Measurements from ENCODE around the gene CHIT1. TPM values are rescaled to one million over a fixed set of nuclear protein-coding genes. Genes with fewer than 3 reads are reported as not detected.

The CHIT1 gene
- total RNA-seq, 1 donor from 2014 or later = not detected

DNA sequence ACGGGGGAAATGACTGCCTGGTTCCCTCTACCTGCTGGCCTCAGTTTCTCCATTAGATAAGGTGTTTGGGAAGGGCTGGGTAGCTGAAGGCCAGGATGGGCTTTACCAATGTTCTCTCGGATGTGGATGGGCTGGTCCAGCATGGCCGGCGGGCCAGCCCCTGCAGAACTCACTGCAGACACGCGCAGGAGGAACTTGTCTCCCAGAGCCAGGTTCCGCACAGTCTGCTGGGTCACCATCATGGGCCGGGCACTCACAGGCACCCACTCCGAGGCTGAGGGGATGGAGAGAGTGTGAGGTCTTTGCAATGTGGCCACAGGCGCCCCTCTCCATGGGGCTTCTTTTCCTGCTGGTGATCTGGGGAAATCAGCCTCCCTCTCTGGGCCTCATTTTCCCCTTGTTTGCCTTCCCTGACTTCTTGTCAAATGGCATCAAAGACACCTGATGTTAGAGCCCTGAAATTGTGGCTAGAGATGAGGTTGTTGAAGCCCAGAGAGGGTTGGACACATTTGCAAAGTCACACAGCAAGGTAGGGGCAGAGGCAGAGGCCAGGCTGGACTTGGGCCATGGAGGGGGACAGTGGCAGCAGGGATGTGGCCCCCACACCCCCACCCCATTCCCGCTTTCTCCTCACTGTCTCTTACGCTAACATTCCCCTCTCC lies 55.0 kb downstream of the CHIT1 start:
- no peak overlapping the region for H3K27ac ChIP-seq
- no peaks in the 10 kb centered on the region for H3K9me3 ChIP-seq
- H3K4me1 ChIP-seq = no peaks in the 10 kb centered on the region
- TF ChIP-seq, protein P1, sequence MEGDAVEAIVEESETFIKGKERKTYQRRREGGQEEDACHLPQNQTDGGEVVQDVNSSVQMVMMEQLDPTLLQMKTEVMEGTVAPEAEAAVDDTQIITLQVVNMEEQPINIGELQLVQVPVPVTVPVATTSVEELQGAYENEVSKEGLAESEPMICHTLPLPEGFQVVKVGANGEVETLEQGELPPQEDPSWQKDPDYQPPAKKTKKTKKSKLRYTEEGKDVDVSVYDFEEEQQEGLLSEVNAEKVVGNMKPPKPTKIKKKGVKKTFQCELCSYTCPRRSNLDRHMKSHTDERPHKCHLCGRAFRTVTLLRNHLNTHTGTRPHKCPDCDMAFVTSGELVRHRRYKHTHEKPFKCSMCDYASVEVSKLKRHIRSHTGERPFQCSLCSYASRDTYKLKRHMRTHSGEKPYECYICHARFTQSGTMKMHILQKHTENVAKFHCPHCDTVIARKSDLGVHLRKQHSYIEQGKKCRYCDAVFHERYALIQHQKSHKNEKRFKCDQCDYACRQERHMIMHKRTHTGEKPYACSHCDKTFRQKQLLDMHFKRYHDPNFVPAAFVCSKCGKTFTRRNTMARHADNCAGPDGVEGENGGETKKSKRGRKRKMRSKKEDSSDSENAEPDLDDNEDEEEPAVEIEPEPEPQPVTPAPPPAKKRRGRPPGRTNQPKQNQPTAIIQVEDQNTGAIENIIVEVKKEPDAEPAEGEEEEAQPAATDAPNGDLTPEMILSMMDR (IDR thresholded peaks at IDR 0.05) = no peak
- intact Hi-C loops (cut with DNase I) = no loop called here
- no peak overlapping the region for H3K4me3 ChIP-seq
- H3K27me3 ChIP-seq = no peaks in the 10 kb centered on the region
- no peaks in the 10 kb centered on the region for H3K36me3 ChIP-seq
- no peak for DNase-seq (ENCODE audit: low spot score in 2 of 2)

DNA sequence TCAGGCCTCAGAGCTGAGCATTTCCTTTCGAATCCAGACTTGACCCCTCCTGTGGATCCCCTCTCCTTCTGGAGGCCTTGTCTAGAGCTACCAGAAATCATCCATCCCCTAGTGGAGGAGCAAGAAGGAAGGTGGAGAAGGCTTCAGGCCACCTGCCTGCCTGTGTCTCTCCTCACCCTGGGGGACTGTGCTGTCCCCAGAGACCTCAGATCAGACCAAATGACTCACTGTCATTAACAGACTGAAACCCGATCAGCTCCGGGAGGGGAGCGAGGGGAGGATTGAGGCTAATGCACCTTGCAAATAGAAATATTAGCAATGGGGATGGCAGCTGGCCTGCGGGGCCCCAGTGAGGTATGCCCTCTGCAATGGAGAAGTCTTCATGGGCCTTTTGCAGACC lies 55.9 kb downstream of the CHIT1 start:
- H3K36me3 ChIP-seq = no peaks in the 10 kb centered on the region
- H3K27me3 ChIP-seq = no peaks in the 10 kb centered on the region
- H3K4me1 ChIP-seq = no peaks in the 10 kb centered on the region
- no peak overlapping the region for H3K27ac ChIP-seq
- DNase-seq (ENCODE audit: low spot score in 2 of 2) = no peak
- TF ChIP-seq, protein P1 (IDR thresholded peaks at IDR 0.05) = no peak
- H3K4me3 ChIP-seq = no peak overlapping the region
- intact Hi-C loops (cut with DNase I) = no loop called here
- H3K9me3 ChIP-seq = no peaks in the 10 kb centered on the region

DNA sequence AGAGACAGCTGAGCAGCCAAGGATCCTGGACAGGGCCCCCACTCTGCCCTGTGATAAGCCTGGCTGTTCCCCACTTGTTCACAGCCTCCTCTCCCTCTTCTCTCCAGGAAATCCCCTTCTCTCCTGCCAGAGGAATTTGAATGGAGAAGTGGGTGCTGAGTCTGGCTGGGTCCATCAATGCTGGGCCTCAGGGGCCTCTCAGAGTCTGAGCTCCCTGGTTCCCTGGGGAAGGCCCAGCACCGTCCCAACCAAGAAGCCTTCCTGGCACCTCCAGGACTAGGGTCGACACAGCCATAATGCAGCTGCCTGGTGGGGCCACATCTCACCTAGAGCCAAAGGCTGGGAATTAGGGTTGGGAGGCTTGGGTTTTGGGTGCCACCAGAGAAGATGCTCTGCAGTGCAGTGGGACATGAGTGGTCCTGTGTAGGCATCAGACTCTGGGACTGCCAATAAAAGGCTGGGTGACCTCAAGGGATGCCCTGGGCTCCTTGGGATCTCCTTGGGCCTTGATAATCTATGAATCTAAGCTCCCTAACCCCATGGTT lies 56.4 kb downstream of the CHIT1 start:
- H3K9me3 ChIP-seq = no peaks in the 10 kb centered on the region
- TF ChIP-seq, protein P1 (IDR thresholded peaks at IDR 0.05) = no peak
- H3K4me3 ChIP-seq = no peak overlapping the region
- no peak for DNase-seq (ENCODE audit: low spot score in 2 of 2)
- no peaks in the 10 kb centered on the region for H3K27me3 ChIP-seq
- no peak overlapping the region for H3K27ac ChIP-seq
- intact Hi-C loops (cut with DNase I) = no loop called here
- H3K36me3 ChIP-seq = no peaks in the 10 kb centered on the region
- no peaks in the 10 kb centered on the region for H3K4me1 ChIP-seq

DNA sequence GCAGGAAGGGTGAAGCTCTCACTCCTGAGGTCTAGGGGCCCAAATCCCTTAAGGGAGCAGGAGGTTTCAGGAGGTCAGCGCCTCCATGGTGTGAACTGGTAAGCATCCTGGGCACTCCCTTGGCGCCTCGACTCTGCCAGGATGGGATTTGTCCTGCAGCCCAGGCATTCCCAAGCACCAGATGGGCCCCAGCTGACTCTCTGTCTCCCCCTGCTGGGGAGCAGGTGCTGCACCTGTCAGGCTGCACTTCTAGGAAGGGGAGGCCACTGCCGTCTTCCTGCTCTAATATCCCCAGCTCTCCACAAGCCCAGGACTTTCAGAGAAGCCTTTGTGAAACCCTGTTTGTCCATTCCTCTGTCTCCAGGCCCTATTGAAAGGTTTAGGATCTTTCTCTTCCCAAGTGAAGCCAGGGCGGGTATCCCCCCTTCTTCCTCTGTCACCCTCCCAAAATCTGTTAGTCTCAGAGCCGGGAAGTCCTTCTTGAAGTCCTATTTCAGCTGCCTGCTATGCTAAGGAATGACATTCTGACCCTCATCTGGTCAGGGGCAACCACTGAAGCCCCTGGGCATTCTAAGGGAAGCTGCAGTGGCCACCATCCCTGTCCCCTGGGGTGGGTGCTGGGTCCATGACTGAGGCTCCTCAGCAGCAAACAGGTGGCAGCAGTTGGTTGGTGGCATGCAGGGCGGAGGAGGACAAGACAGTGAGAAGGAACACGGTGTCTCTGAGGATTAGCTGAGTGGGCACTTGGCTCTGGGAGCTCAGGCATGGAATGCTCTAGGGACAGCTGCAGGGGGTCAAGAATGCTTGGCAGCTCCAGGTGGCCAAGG lies 57.1 kb downstream of the CHIT1 start:
- TF ChIP-seq, protein P1 (IDR thresholded peaks at IDR 0.05) = peak; percentile 57 to 68 (median 58)
- no peaks in the 10 kb centered on the region for H3K27me3 ChIP-seq
- no peak overlapping the region for H3K27ac ChIP-seq
- no peak for DNase-seq (ENCODE audit: low spot score in 2 of 2)
- H3K9me3 ChIP-seq = no peaks in the 10 kb centered on the region
- no peaks in the 10 kb centered on the region for H3K4me1 ChIP-seq
- H3K36me3 ChIP-seq = no peaks in the 10 kb centered on the region
- no peak overlapping the region for H3K4me3 ChIP-seq
- intact Hi-C loops (cut with DNase I) = loop anchor here (1.0 kb wide), 1 partner anchor 133 kb away; no protein-coding TSS in a partner anchor

DNA sequence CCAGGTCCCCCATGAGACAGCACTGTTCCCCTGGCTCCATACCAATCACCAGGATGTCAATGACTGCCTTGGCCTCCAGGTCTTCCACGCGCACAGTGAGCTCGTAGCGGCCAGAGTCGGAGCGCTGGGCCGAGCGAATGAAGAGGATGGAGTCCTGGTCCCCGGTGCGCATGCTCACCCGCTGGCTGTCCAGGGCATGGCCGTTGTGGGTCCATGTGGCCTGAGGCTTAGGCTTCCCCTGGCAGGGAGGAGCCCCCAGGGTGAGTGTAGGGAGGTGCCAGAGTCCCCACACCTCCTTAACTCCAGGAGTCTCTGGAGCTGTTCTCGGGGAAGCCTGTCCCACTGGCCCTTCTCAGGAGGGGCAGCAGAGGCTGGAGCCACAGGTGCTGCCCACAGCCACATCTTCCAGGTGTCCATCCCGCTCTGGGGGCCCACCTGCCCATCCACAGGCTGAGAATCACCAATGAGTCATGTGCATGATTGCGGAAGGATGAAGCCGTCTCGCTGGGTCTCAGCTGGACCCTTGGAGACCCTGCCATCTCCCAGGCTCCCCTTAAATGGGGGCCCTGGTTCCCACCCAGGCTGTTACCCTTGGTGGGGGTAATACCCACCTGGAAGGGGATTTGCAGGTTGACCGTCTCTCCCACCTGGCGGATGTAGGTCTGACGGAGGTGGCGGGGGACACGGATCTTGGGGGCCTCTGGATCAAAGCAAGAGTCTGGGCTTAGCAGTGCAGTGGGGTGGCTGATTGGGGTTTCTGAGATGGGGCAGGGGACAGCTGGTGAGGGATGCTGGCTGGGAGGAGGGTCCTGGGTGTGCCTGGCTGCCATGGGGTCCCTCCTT lies 57.9 kb downstream of the CHIT1 start:
- H3K27me3 ChIP-seq = no peaks in the 10 kb centered on the region
- intact Hi-C loops (cut with DNase I) = loop anchor here (1.0 kb wide), 1 partner anchor 132 kb away; no protein-coding TSS in a partner anchor
- H3K27ac ChIP-seq = no peak overlapping the region
- no peaks in the 10 kb centered on the region for H3K9me3 ChIP-seq
- no peak for DNase-seq (ENCODE audit: low spot score in 2 of 2)
- H3K36me3 ChIP-seq = no peaks in the 10 kb centered on the region
- no peaks in the 10 kb centered on the region for H3K4me1 ChIP-seq
- H3K4me3 ChIP-seq = no peak overlapping the region
- TF ChIP-seq, protein P1 (IDR thresholded peaks at IDR 0.05) = no peak
